ENCODE results near the gene USP11. TPM values are rescaled to one million over a fixed set of nuclear protein-coding genes. Genes with fewer than 3 reads are reported as not detected.
A peak's percentile ranks its signal among the peaks of the same experiment; 100 is the strongest.
"Not testable (repeated sequence)": the region's sequence is repeated elsewhere in the genome, so short reads cannot be mapped to it uniquely, and the experiment has no call there.

The USP11 gene
- total RNA-seq, 4 donors from 2014 or later: 23.3 to 44.1 (median 38.2) TPM

DNA sequence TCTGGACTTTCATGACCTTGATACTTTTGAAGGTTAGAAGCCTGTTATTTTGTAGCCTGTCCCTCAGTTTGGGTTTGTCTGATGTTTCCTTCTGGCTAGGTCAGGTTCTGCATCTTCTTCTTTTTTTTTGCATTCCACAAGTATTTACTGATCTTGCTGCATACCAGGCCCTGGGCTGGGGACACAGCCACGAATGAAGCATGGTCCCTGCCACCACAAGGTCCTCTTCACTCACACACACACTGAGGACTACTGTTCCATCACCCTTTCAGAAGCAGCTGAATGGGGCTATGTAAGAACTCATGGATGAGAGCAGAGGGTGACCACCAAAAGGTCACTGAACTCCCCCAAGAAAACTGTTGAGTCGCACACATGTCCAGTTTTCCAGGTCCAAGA lies 39.2 kb downstream of the USP11 start:
- H3K27me3 ChIP-seq: peaks cover 0 to 3% (median 0%) of the 10 kb centered on the region in 4 donors
- WGBS: 33% methylated on average over 1 of the region's 2 CpGs
- no peak for DNase-seq (ENCODE audit: extremely low spot score)
- H3K9me3 ChIP-seq: no peaks in the 10 kb centered on the region
- H3K4me3 ChIP-seq: no peak overlapping the region
- TF ChIP-seq POLR2A (IDR thresholded peaks at IDR 0.05; ENCODE audit: low read depth) (no peak), POLR2AphosphoS5 (IDR thresholded peaks at IDR 0.05) (no peak), EP300 (IDR thresholded peaks at IDR 0.05) (no peak)
- TF ChIP-seq, protein P1, sequence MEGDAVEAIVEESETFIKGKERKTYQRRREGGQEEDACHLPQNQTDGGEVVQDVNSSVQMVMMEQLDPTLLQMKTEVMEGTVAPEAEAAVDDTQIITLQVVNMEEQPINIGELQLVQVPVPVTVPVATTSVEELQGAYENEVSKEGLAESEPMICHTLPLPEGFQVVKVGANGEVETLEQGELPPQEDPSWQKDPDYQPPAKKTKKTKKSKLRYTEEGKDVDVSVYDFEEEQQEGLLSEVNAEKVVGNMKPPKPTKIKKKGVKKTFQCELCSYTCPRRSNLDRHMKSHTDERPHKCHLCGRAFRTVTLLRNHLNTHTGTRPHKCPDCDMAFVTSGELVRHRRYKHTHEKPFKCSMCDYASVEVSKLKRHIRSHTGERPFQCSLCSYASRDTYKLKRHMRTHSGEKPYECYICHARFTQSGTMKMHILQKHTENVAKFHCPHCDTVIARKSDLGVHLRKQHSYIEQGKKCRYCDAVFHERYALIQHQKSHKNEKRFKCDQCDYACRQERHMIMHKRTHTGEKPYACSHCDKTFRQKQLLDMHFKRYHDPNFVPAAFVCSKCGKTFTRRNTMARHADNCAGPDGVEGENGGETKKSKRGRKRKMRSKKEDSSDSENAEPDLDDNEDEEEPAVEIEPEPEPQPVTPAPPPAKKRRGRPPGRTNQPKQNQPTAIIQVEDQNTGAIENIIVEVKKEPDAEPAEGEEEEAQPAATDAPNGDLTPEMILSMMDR (IDR thresholded peaks at IDR 0.05): no peak
- H3K27ac ChIP-seq (replicated peaks in 1 of 4): no peak overlapping the region
- no peaks in the 10 kb centered on the region for H3K36me3 ChIP-seq
- intact Hi-C loops (cut with DNase I): no loop called here
- no peaks in the 10 kb centered on the region for H3K4me1 ChIP-seq

DNA sequence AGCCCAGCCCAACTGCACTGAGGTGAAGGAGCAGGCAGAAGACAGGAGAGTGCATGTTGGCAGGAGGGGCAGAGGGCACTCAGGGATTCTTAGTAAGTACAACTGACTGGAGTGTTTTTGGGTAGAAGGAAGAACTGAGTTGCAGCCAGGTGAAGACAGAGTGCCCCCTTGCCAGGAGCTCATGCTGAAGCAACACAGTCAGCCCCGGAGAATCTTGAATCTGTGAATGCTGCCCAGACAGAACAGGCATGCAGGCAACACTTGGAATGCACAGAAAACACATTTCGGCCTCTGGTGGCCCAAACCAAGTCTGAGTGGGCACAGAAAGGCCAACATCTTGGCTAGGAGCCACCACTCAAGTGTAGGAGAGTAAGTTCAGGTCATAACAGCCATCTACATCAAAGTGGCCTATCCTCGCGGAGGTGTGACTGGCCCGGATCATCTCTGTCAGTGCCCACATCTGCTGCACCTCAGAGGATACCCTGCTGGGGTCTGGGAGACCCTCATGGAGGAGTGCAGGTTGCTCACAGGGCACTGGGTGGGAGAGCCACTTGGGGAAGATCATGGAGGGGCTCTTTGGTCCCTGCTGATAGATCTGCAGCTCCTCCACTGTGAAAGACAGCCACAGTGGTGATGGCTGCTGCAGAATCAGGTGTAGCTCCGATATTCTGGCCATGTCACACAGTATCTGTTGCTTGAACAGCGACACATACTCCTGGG lies 40.4 kb downstream of the USP11 start:
- no peak overlapping the region for H3K27ac ChIP-seq (replicated peaks in 1 of 4)
- H3K9me3 ChIP-seq: no peaks in the 10 kb centered on the region
- WGBS: 83% methylated on average over 3 of the region's 7 CpGs
- no peak overlapping the region for H3K4me3 ChIP-seq
- DNase-seq (ENCODE audit: extremely low spot score): no peak
- no peaks in the 10 kb centered on the region for H3K36me3 ChIP-seq
- TF ChIP-seq POLR2A (IDR thresholded peaks at IDR 0.05; ENCODE audit: low read depth) (no peak), EP300 (IDR thresholded peaks at IDR 0.05) (no peak), POLR2AphosphoS5 (IDR thresholded peaks at IDR 0.05) (no peak)
- TF ChIP-seq, protein P1 (IDR thresholded peaks at IDR 0.05): no peak
- H3K4me1 ChIP-seq: no peaks in the 10 kb centered on the region
- H3K27me3 ChIP-seq: peaks cover 0 to 3% (median 0%) of the 10 kb centered on the region in 4 donors
- intact Hi-C loops (cut with DNase I): no loop called here

DNA sequence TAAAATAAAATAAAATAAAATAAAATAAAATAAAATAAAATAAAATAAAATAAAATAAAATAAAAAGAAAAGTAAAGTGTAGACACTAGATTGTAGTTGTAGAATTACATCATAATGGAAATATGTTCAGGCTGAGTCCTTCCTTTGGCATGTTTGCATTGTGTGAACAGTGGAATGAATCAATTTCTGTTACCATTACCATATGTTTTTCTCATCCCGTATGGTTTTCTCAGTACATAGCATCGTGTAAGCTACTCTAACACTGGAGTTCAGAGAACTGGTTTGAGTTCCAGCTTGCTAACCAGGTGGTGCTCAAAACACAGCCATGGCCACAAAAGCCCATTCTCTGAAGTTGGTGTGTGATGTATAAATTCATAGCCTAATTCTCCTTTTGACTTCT lies 45.9 kb downstream of the USP11 start:
- 89% methylated on average over 2 of the region's 2 CpGs for WGBS
- Histone ChIP-seq H3K27me3 (peaks cover 0 to 3% (median 0%) of the 10 kb centered on the region in 4 donors), H3K27ac (replicated peaks in 1 of 4) (no peak overlapping the region), H3K9me3 (no peaks in the 10 kb centered on the region), H3K36me3 (no peaks in the 10 kb centered on the region), H3K4me3 (no peak overlapping the region), H3K4me1 (no peaks in the 10 kb centered on the region)
- intact Hi-C loops (cut with DNase I): no loop called here
- TF ChIP-seq EP300 (IDR thresholded peaks at IDR 0.05): no peak
- DNase-seq (ENCODE audit: extremely low spot score): no peak

DNA sequence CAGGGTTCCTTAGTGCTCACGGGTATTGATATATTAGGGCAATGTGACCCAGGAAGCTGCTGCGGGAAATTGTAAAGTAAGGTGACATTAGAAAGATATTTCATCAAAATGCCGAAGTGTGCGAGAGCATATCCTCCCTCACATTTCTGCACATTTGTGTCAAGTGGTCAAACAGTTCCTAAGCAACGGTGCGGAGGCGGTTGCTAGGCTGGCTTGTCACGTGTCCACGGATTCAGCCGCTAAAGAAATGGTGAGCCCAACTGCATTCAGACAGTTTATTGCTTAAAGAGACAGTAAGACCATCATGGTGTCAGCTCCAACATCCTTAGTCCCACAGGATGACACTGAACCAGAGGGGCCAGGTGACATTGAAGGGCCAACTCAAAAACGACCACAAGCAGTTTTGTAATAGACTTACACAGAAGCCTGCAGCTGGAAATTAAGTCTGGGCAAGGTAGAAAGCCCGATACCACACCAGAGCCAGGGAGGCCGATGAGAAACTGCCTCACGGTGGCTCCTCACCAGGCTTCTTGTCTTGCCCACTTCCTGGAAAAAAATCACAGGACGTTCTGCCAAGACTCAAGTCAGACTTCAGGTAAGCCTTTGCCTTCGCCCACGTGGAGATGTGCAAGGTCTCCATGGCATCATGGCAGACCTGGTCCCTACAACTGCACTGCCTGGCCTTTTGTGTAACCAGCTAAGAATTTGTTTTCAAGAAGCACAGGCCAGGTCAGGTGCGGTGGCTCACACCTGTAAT lies 50.4 kb downstream of the USP11 start:
- intact Hi-C loops (cut with DNase I): no loop called here
- Histone ChIP-seq H3K4me1 (no peaks in the 10 kb centered on the region), H3K27me3 (no peaks in the 10 kb centered on the region), H3K36me3 (no peaks in the 10 kb centered on the region), H3K27ac (replicated peaks in 1 of 4) (no peak overlapping the region), H3K4me3 (peak overlapping the region in 1 of 4 donors; percentile 2), H3K9me3 (no peaks in the 10 kb centered on the region)
- TF ChIP-seq EP300 (IDR thresholded peaks at IDR 0.05) (no peak), POLR2AphosphoS5 (IDR thresholded peaks at IDR 0.05) (peak in 1 of 2 donors; percentile 5)
- no peak for DNase-seq (ENCODE audit: extremely low spot score)
- 55% methylated on average over 14 of the region's 18 CpGs for WGBS

GRCh38 chrX:47284616-47285015 lies 51.8 kb downstream of the USP11 start:
- H3K27ac ChIP-seq (replicated peaks in 1 of 4); DNase-seq (ENCODE audit: extremely low spot score); H3K4me1 ChIP-seq; H3K9me3 ChIP-seq; H3K27me3 ChIP-seq; H3K4me3 ChIP-seq; intact Hi-C loops (cut with DNase I); H3K36me3 ChIP-seq: not testable (repeated sequence)
- WGBS: 80% methylated on average over 10 of the region's 10 CpGs

GRCh38 chrX:47285836-47286320 lies 53.1 kb downstream of the USP11 start:
- DNase-seq (ENCODE audit: extremely low spot score): no peak
- Histone ChIP-seq H3K27me3 (peaks cover 0 to 7% (median 0%) of the 10 kb centered on the region in 4 donors), H3K4me3 (no peak overlapping the region), H3K27ac (replicated peaks in 1 of 4) (no peak overlapping the region), H3K9me3 (no peaks in the 10 kb centered on the region), H3K36me3 (no peaks in the 10 kb centered on the region), H3K4me1 (no peaks in the 10 kb centered on the region)
- intact Hi-C loops (cut with DNase I): no loop called here
- no peak for TF ChIP-seq POLR2AphosphoS5 (IDR thresholded peaks at IDR 0.05)
- 54% methylated on average over 6 of the region's 6 CpGs for WGBS
